ENCODE data around the gene CLEC18A.
"Not testable (repeated sequence)": the region's sequence is repeated elsewhere in the genome, so short reads cannot be mapped to it uniquely, and the experiment has no call there.

Gene CLEC18A

DNA sequence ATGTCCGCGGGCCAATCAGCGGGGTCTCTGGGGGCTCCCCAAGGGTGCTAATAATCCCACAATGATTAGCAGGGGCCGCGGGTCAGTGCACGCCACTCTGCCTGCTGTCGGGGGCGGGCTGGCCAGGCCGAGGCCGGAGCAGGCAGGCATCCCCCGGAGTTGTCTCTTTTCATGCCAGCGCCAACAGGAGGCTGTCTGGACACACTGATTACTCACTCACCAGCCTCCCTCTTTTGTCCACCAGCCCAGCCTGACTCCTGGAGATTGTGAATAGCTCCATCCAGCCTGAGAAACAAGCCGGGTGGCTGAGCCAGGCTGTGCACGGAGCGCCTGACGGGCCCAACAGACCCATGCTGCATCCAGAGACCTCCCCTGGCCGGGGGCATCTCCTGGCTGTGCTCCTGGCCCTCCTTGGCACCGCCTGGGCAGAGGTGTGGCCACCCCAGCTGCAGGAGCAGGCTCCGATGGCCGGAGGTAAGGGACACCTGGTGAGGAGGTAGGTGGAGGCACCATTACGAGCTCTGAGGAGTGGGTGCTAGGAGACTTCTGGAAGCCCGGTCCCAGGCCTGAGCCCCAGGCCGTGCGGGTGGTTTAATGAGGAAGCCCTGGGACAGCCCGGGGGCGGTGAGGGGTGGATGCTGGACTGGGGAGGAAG, at the start of gene CLEC18A:
TSS of gene CLEC18A (plus strand) at position 318 of the 655 bp plus-strand sequence. CDS start at position 351, 33 bp downstream.
- ATAC-seq (replicated peaks); H3K27ac Mint-ChIP-seq: not testable (repeated sequence)

DNA sequence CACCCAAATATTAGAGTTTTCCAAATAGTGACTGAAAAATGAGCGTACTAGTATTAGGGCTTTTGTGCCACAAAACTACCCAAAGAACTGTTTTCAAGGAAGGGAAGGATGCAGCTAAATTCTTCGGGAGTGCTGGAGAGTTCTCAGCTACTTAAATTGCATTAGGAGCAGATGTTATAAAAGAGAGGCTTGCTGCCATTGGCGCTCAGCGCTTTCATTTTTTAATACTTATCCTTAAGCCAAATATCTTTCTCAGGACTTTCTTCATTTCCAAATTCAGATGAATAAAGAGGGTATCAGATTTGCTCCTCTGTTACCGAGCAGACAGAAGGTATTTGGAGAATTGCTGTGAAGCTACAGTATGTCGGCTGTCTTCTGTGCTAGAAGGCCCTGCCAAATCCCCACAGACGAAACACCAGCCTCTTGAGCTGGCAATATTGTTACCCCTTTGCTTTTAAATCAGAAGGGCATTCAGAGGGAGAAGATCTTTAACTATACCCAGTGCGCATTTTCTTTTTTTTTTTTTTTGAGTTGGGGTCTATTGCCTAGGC, 47.2 kb upstream of the CLEC18A start:
- Mint-ChIP-seq H3K27ac (no peak overlapping the region), H3K4me1 (no peaks in the 10 kb centered on the region), H3K9me3 (no peaks in the 10 kb centered on the region), H3K36me3 (peaks cover 27 to 39% of the 10 kb centered on the region in 2 donors), H3K4me3 (no peak overlapping the region), H3K27me3 (no peaks in the 10 kb centered on the region)
- no peak for ATAC-seq (replicated peaks)
- no peak for DNase-seq

More for the DNA sequence above, at the start of gene CLEC18A:
- H3K27me3 Mint-ChIP-seq, H3K9me3 Mint-ChIP-seq, H3K4me1 Mint-ChIP-seq, DNase-seq, H3K4me3 Mint-ChIP-seq, H3K36me3 Mint-ChIP-seq: not testable (repeated sequence)

DNA sequence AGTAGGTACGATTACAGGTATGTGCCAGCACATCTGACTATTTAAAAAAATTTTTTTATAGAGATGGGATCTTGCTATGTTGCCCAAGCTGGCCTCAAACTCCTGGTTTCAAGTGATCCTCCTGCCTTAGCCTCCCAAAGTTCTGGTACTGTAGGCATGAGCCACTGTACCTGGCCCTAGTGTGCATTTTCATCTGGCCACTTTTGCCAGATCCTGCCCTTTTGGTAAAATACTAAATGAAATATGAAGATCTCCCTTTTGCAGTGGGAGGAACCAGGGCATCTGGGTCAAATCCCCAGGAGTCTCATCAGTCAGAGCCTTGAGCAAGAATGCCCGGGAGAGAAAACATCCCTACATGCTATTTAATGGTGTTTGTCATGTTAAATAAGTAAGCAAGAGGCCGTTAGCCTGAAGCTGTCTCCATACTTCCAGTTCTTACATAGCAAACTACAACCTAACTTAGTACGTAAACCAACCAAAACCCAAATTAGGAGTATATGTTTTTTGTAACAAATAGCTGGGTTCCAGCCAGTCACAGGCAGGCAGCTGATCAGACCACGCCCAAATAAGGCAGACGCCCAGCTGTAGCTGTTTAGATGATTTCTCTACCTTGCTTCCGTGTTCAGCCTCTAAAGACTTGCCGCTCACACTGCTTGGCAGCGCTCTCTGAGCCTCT, 46.5 kb upstream of the CLEC18A start:
- ATAC-seq (replicated peaks), result no peak
- no peak for DNase-seq
- Mint-ChIP-seq H3K9me3 (no peaks in the 10 kb centered on the region), H3K4me1 (no peaks in the 10 kb centered on the region), H3K4me3 (no peak overlapping the region), H3K36me3 (peaks cover 25 to 45% of the 10 kb centered on the region in 2 donors), H3K27ac (no peak overlapping the region), H3K27me3 (no peaks in the 10 kb centered on the region)

DNA sequence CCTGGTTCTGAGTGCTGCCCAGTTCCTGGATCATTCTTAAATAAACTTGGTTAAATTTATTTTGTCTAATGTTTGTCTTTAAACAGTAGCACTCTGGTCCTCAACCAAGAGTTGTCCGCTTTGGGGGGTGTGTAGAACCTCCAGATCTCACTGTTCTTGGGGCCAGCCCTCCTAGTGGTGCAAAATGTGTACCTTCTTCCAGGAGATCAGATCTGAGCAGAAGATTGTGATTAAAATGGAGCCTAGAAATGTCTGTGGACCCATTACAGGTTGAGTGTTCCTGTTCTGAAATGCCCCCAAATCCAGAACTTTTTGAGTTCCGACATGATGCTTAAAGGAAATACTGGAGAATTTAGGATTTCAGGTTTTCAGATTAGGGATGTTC, 46.0 kb upstream of the CLEC18A start:
- ATAC-seq (replicated peaks) (no peak), DNase-seq (no peak)
- H3K27me3 Mint-ChIP-seq, result no peaks in the 10 kb centered on the region
- no peaks in the 10 kb centered on the region for H3K4me1 Mint-ChIP-seq
- no peaks in the 10 kb centered on the region for H3K9me3 Mint-ChIP-seq
- peaks cover 27 to 49% of the 10 kb centered on the region in 2 donors for H3K36me3 Mint-ChIP-seq
- no peak overlapping the region for H3K4me3 Mint-ChIP-seq
- no peak overlapping the region for H3K27ac Mint-ChIP-seq

GRCh38 chr16:69906838-69907401, 44.2 kb upstream of the CLEC18A start:
- DNase-seq, result no peak
- no peak for ATAC-seq (replicated peaks)
- Mint-ChIP-seq H3K4me3 (no peak overlapping the region), H3K27me3 (no peaks in the 10 kb centered on the region), H3K36me3 (peaks cover 27 to 47% of the 10 kb centered on the region in 2 donors), H3K4me1 (peaks cover 0 to 3% of the 10 kb centered on the region in 2 donors), H3K9me3 (no peaks in the 10 kb centered on the region), H3K27ac (no peak overlapping the region)

DNA sequence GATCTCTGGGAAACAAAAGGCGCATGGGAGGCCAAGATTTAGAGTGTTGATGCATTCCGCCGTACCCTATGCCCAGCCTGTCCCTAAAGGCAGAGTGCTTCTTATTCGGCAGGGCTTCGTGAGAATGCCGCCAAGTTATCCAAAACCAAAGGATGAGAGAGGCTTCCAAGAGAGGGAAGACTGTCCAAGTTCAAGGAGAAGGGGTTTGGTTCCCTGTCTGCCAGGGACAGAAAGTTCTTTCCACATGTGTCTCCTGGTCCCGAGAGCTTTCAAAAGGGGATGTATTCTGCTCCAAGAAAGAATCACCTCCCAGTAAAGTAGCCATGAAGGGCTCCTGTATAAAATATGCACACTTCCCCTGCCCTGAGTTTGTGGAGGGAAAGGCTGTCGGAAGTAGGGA, 42.1 kb upstream of the CLEC18A start:
- Mint-ChIP-seq H3K4me1 (peaks cover 0 to 3% of the 10 kb centered on the region in 2 donors), H3K27me3 (no peaks in the 10 kb centered on the region), H3K27ac (no peak overlapping the region), H3K9me3 (no peaks in the 10 kb centered on the region), H3K4me3 (no peak overlapping the region), H3K36me3 (peaks cover 20 to 47% of the 10 kb centered on the region in 2 donors)
- no peak for DNase-seq
- no peak for ATAC-seq (replicated peaks)

- Mint-ChIP-seq H3K4me1 (peaks cover 0 to 3% of the 10 kb centered on the region in 2 donors), H3K9me3 (no peaks in the 10 kb centered on the region), H3K4me3 (no peak overlapping the region), H3K36me3 (peaks cover 24 to 52% of the 10 kb centered on the region in 2 donors), H3K27me3 (no peaks in the 10 kb centered on the region), H3K27ac (no peak overlapping the region)
- DNase-seq, result no peak
- no peak for ATAC-seq (replicated peaks)
These were observed 41.4 kb upstream of the CLEC18A start for GRCh38 chr16:69909760-69910159.

- no peak overlapping the region for H3K4me3 Mint-ChIP-seq
- no peak for ATAC-seq (replicated peaks)
- H3K27me3 Mint-ChIP-seq, result no peaks in the 10 kb centered on the region
- DNase-seq, result no peak
- no peaks in the 10 kb centered on the region for H3K9me3 Mint-ChIP-seq
- peaks cover 24 to 51% of the 10 kb centered on the region in 2 donors for H3K36me3 Mint-ChIP-seq
- peaks cover 0 to 3% of the 10 kb centered on the region in 2 donors for H3K4me1 Mint-ChIP-seq
- no peak overlapping the region for H3K27ac Mint-ChIP-seq
These were observed 40.2 kb upstream of the CLEC18A start for GRCh38 chr16:69910964-69911363.

- Mint-ChIP-seq H3K4me3 (no peak overlapping the region), H3K4me1 (no peaks in the 10 kb centered on the region), H3K9me3 (no peaks in the 10 kb centered on the region), H3K27ac (no peak overlapping the region), H3K36me3 (peaks cover 39 to 66% of the 10 kb centered on the region in 2 donors), H3K27me3 (no peaks in the 10 kb centered on the region)
- DNase-seq (no peak), ATAC-seq (replicated peaks) (no peak)
These were observed 34.7 kb upstream of the CLEC18A start for GRCh38 chr16:69916462-69916861.

GRCh38 chr16:69917311-69917710, 33.8 kb upstream of the CLEC18A start:
- peaks cover 41 to 69% of the 10 kb centered on the region in 2 donors for H3K36me3 Mint-ChIP-seq
- no peak for DNase-seq
- no peak for ATAC-seq (replicated peaks)
- no peaks in the 10 kb centered on the region for H3K9me3 Mint-ChIP-seq
- H3K27ac Mint-ChIP-seq, result no peak overlapping the region
- no peaks in the 10 kb centered on the region for H3K4me1 Mint-ChIP-seq
- no peak overlapping the region for H3K4me3 Mint-ChIP-seq
- H3K27me3 Mint-ChIP-seq, result no peaks in the 10 kb centered on the region

- no peaks in the 10 kb centered on the region for H3K4me1 Mint-ChIP-seq
- no peak overlapping the region for H3K27ac Mint-ChIP-seq
- no peak for DNase-seq
- no peaks in the 10 kb centered on the region for H3K27me3 Mint-ChIP-seq
- H3K4me3 Mint-ChIP-seq, result no peak overlapping the region
- peaks cover 43 to 68% of the 10 kb centered on the region in 2 donors for H3K36me3 Mint-ChIP-seq
- H3K9me3 Mint-ChIP-seq, result no peaks in the 10 kb centered on the region
- no peak for ATAC-seq (replicated peaks)
These were observed 33.4 kb upstream of the CLEC18A start for GRCh38 chr16:69917739-69918138.

GRCh38 chr16:69918241-69918640, 32.9 kb upstream of the CLEC18A start:
- no peaks in the 10 kb centered on the region for H3K4me1 Mint-ChIP-seq
- H3K27me3 Mint-ChIP-seq, result no peaks in the 10 kb centered on the region
- no peak overlapping the region for H3K4me3 Mint-ChIP-seq
- no peaks in the 10 kb centered on the region for H3K9me3 Mint-ChIP-seq
- H3K36me3 Mint-ChIP-seq, result peaks cover 43 to 68% of the 10 kb centered on the region in 2 donors
- ATAC-seq (replicated peaks) (no peak), DNase-seq (no peak)
- H3K27ac Mint-ChIP-seq, result peak overlapping the region; percentile 25

DNA sequence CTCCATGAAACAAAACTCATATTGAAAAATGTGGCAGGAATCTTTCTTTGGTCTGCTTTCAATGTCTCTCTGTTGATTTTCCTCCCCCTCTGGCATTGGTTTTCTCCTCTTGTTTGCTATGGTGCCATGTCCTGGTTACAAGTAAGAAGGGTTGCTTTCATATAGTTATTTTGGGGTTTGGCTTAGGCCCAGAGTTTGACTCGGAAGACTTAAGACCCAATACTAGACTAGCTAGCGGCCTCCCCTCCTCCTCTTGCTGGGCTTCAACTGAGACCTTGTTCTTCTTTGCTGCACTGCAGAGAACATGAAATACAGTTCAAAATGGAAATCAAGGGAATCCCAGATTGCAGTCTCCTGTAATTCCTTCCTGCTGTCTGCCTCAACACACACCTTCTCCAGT, 30.0 kb upstream of the CLEC18A start:
- H3K27me3 Mint-ChIP-seq, result no peaks in the 10 kb centered on the region
- no peaks in the 10 kb centered on the region for H3K9me3 Mint-ChIP-seq
- peak overlapping the region; percentile 0 for H3K27ac Mint-ChIP-seq
- no peaks in the 10 kb centered on the region for H3K4me1 Mint-ChIP-seq
- no peak overlapping the region for H3K4me3 Mint-ChIP-seq
- H3K36me3 Mint-ChIP-seq, result peaks cover 45 to 64% of the 10 kb centered on the region in 2 donors
- no peak for ATAC-seq (replicated peaks)
- DNase-seq, result no peak

DNA sequence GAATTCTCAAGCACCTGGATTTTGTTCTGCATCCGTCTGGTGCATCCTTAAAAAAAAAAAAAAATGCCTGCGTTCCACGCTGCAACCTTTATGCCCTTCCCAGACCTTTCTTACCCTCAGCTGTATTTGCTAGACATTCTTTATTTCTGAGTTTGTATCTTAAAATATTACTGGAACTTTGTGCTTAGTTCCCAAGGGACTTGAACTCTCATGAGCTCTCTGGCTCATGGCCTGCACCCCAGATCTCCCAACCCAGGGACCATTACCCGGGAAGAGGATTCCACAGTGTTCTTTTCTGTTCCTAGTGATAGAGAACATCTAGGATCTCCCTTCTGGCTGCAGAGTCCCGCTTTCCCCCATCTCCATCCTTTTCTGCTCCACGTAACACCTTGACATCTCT, 28.9 kb upstream of the CLEC18A start:
- no peaks in the 10 kb centered on the region for H3K27me3 Mint-ChIP-seq
- DNase-seq (no peak), ATAC-seq (replicated peaks) (no peak)
- no peak overlapping the region for H3K27ac Mint-ChIP-seq
- H3K4me1 Mint-ChIP-seq, result peaks cover 0 to 6% of the 10 kb centered on the region in 2 donors
- no peak overlapping the region for H3K4me3 Mint-ChIP-seq
- H3K9me3 Mint-ChIP-seq, result no peaks in the 10 kb centered on the region
- peaks cover 47 to 63% of the 10 kb centered on the region in 2 donors for H3K36me3 Mint-ChIP-seq
